ENCODE results near the gene MECR.

MECR gene

DNA sequence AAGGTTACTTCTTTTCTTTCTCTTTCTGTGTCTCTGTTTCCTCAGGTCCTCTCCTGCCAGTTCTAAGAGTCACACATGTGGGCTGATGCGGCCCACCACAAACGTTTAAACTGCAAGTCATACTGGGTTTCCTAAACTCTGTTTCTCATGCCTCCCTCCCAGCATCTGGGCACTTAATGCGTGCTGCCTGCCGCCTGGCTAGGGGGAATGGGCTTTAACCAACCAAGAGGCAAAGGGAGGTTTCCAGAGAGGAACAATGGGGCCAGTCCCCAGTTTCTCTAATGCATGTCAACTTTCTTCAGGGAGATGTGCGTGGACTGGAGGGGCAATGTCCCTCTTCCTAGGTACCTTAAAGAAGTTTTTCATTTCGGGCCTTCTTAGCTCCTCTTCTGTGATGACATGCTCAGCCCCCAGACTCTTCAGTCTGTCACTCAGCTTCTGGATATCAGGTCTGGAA is 29.1 kb downstream of the MECR start:
- DNase-seq (ENCODE audit: low read depth), result no peak

GRCh38 chr1:29200906-29201594 is 29.7 kb downstream of the MECR start:
- DNase-seq (ENCODE audit: low read depth), result no peak

GRCh38 chr1:29197993-29198392 is 32.7 kb downstream of the MECR start:
- DNase-seq (ENCODE audit: low read depth), result no peak

DNA sequence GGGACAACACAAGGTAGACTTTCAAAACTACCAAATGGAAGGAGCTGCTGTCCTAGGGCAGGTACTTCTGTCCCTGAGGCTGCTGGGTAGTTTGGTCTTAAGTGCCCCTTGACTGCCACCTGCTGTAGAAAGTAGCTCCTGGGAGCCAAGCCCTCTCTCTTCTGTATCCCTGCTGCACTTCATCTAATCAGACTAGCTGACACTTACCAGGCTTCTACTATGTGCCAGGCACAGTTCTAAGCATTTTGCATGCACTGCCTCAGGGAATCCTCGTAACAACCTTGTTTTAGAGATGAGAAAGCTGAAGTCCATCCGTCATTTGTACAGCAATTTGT is 33.2 kb downstream of the MECR start:
- no peak for DNase-seq (ENCODE audit: low read depth)

DNA sequence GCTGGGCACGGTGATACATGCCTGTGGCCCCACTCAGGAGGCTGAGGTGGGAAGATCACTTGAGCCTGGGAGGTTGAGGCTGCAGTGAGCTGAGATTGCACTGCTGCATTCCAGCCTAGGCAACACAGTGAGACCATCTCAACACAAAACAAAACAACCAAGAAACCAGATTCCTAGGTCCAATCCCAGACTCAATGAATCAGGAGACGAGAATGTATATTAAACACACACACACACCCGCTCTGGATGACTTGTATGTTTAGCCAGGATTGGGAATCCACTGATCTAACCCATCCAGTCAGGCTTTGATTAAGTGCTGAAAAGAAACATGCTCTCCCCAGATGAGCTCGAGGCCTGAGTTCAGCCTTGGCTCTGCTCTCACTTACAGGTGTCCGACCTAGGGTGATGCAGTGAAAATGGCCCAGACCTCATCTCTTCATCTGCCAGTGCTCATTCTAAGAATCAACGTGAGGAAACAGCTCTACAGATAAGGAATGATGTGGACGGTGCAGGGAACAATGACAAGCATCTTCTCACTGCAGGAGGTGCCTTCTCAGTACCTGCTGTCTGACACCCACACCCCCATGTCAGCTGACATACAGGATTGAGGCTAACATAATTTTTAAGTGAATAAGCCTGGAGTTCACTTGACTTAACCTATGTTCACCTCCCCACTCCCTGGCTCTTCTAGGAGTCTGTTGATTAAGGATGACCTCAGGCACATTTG is 33.7 kb downstream of the MECR start:
- no peak for DNase-seq (ENCODE audit: low read depth)

GRCh38 chr1:29195881-29196291 is 34.8 kb downstream of the MECR start:
- DNase-seq (ENCODE audit: low read depth), result no peak

- DNase-seq (ENCODE audit: low read depth), result no peak
These were observed 36.8 kb downstream of the MECR start for GRCh38 chr1:29193879-29194455.

GRCh38 chr1:29190718-29191117 is 40.0 kb downstream of the MECR start:
- no peak for DNase-seq (ENCODE audit: low read depth)

- no peak for DNase-seq (ENCODE audit: low read depth)
These were observed 44.0 kb downstream of the MECR start for GRCh38 chr1:29186707-29187106.

DNA sequence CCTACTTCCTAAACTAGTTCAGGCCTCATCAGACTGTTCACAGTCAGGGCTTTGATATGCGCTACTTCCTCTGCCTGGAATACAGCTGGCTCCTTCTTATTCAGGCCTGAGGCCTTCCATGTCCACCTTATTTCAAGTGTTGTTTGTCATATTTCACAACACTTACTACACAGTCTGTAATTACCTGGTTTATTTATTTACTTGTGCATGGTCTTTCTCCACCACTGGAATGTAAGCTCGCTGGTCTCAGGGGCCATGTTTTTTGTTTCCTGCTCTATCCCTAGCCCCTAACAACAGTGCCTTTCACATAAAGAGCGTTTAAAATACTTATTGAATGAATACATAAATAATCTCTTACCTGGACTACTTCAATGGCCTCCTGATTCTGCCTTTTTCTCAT is 44.5 kb downstream of the MECR start:
- no peak for DNase-seq (ENCODE audit: low read depth)

DNA sequence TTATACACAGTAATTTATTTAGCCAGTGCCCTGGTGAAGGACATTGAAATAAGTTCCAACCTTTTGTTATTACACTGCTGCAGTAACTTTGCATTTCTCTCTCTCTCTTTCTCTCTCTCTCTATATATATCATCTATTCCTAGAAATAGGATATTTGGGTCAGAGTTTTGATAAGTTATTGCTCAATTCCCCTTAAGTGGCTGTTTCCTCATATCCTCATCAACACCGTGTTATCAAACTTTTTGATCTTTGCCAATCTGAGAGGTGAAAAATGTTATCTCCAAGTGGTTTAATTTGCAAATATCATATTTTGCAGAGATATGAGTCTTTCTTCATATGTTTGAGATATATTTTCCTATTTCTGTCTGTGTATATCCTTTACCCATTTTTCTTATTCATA is 47.4 kb downstream of the MECR start:
- DNase-seq (ENCODE audit: low read depth), result no peak

DNA sequence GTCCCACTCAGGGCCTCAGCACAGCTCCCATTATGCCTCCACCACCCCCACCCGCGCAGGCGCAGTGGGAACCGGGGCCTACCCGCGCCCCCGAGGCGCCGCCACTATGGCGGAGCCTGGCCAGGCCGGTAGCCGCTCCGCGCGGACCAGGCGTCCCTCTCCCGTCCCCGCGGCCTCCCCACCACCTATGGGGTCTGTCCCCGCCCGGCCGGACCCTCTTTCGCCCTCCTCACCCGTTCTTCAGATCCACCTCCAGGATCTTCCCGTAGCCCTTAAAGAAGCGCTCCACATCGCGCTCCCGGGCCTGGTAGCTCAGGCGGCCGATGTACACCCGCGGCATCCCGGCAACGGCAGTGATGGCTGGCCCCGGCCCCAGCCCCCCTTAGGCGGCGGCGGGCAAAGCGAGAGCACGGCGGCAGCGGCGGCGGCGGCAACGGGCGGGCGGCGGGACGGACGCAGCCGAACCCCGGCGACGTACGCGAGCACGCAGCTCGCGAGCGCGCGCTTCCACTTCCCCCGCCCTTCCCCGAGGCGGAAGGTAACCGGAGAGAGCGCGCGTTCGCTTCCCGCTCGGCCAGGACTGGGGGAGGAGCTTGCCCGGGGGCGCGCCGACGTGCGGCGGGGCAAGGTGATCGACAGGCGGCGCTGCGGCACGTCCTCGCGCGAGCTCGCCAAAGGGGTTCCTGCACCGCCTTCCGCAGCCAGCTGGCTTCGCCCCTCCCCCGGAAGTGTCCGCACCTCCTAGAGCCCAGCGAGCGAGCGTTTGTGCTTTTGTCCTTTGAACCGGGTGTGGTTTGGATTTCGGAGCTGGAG is 49.1 kb downstream of the MECR start, which contains the start of gene SRSF4:
Gene SRSF4 (minus strand): TSS at position 488 of the 813 bp plus-strand sequence. CDS start 148 bp downstream, at position 340.
- DNase-seq (ENCODE audit: low read depth), result peak; percentile 97

DNA sequence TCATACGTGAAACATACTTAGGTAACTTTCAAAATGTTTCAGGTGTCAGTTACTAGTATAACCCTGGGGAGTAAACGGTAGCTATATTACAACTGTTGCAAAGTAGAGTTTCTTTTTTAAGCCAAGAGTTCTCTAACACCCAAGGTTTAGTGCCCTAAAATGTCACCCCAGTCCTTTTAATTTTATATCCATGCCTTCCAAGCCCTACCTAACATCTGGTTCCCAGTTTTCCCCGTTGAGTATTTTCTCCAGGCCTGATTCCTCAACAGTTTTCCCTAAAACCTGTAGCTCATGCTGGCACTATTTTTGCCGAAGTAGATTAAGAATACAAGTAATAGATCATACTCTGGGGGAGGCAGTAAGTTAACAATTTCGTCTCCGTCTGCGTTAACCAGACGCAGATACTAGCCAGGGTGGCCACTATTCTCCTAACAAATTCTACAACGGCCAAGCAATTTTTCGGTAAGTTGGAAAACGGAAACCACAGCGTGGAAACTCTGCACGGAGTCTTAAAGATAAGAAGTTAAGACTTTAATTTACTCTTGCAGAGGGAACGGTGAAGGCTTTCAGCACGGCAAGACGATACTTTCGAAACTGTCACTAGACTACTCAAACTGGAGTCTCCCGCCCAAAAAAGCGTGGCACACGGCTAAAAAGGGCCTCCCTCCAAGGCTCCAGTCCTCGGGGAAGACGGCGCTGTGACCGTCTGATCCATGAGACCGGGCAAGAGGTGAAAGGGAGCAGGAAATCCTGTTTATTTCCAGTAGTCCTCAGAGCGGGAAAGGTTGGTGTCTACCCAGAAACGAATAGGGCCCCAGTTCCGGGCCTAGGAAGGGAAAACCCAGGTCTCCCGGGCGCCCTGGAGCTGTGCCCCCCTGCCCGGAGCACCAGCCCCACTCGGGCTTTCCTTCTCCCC is 50.0 kb downstream of the MECR start:
- no peak for DNase-seq (ENCODE audit: low read depth)

- DNase-seq (ENCODE audit: low read depth), result no peak
These were observed 51.0 kb downstream of the MECR start for GRCh38 chr1:29179641-29180184.

- DNase-seq (ENCODE audit: low read depth), result no peak
These were observed 53.6 kb downstream of the MECR start for GRCh38 chr1:29177022-29177705.

DNA sequence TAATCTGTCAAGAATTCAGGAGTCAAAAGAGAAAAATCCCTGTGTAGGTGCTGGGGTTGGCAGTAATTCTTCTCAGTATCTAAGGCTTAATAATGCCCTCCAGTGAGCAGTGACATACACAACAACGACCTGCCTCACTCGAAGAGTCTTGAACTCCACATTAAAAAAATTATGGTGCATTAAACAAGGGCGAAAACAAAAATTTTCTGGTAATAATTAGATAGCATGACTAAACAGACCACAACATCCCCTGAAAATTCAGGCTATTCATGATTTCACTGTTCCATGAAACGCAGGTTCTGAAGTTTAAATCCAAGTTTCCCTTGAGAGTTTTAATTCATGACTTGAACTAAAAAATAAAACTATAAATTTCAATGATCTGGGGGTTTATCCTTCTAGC is 54.2 kb downstream of the MECR start:
- no peak for DNase-seq (ENCODE audit: low read depth)

GRCh38 chr1:29172415-29172939 is 58.3 kb downstream of the MECR start:
- no peak for DNase-seq (ENCODE audit: low read depth)

GRCh38 chr1:29171521-29171920 is 59.2 kb downstream of the MECR start:
- DNase-seq (ENCODE audit: low read depth), result no peak

- DNase-seq (ENCODE audit: low read depth), result no peak
These were observed 59.6 kb downstream of the MECR start for GRCh38 chr1:29171089-29171488.

DNA sequence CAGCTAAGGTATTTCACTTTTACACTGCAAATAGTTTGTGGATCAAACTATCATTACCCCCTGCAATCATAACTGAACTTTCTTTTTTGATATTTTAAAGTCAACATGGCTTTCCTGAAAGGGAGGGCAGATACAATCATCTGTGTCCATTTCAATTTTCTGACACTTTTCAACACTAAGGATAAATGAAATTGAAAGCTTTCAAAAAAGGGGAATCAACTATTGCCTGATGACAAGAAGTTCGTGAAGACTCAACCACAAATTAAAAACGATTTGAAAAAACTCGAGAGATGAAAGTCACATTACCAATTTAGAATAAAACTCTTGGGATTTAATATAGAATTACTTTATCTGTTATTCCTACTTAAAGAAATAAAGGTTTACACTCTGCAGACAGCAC is 60.8 kb downstream of the MECR start:
- DNase-seq (ENCODE audit: low read depth), result no peak

All from stimulated activated CD8-positive, alpha-beta memory T cell treated with anti-CD3 and anti-CD28 coated beads, Interleukin-15, amount 100 ng/mL, for 1 hour (primary cell).